Neuron (in vitro differentiated cells): ENCODE results near the gene MACROD1.

Source experiments
- H2AFZ ChIP-seq: one replicate; pipeline ENCODE4 v1.6.1; 2013; ENCODE audit warnings: low read depth, mild to moderate bottlenecking, inconsistent platforms, low read length, moderate library complexity
- H3K27me3 ChIP-seq: one replicate; pipeline ENCODE4 v1.6.1; 2013; ENCODE audit warnings: low read length; ENCODE audit not compliant: insufficient read depth
- H3K36me3 ChIP-seq: one replicate; pipeline ENCODE4 v1.6.1; 2013; ENCODE audit warnings: low read length; ENCODE audit not compliant: insufficient read depth
- H3K4me1 ChIP-seq: one replicate; pipeline ENCODE4 v1.6.1; 2013; ENCODE audit warnings: low read length; ENCODE audit not compliant: insufficient read depth
- H3K4me3 ChIP-seq: 2 replicates; pipeline ENCODE4 v1.5.1; 2013; ENCODE audit warnings: mild to moderate bottlenecking, low read length, moderate library complexity
- H3K9me3 ChIP-seq: one replicate; pipeline ENCODE4 v1.6.1; 2013; ENCODE audit warnings: low read length

Gene MACROD1

GRCh38 chr11:64139049-64139448, 26.9 kb downstream of the MACROD1 start:
- H2AFZ ChIP-seq = no peak overlapping the region

GRCh38 chr11:64138398-64138797, 27.5 kb downstream of the MACROD1 start:
- no peaks in the 10 kb centered on the region for H3K36me3 ChIP-seq
- H3K4me3 ChIP-seq = no peak overlapping the region
- peaks cover 12% of the 10 kb centered on the region for H3K4me1 ChIP-seq
- H2AFZ ChIP-seq = no peak overlapping the region
- H3K27me3 ChIP-seq = no peaks in the 10 kb centered on the region
- no peaks in the 10 kb centered on the region for H3K9me3 ChIP-seq

More at GRCh38 chr11:64139049-64139448, 26.9 kb downstream of the MACROD1 start:
- no peaks in the 10 kb centered on the region for H3K27me3 ChIP-seq
- H3K9me3 ChIP-seq = no peaks in the 10 kb centered on the region
- peaks cover 12% of the 10 kb centered on the region for H3K4me1 ChIP-seq
- H3K36me3 ChIP-seq = no peaks in the 10 kb centered on the region
- H3K4me3 ChIP-seq = no peak overlapping the region

GRCh38 chr11:64136765-64137441, 29.0 kb downstream of the MACROD1 start:
- Histone ChIP-seq H3K36me3 (no peaks in the 10 kb centered on the region), H3K4me1 (peaks cover 17% of the 10 kb centered on the region), H3K27me3 (no peaks in the 10 kb centered on the region), H3K9me3 (no peaks in the 10 kb centered on the region), H3K4me3 (no peak overlapping the region), H2AFZ (no peak overlapping the region)

GRCh38 chr11:64135711-64136110, 30.2 kb downstream of the MACROD1 start:
- no peaks in the 10 kb centered on the region for H3K9me3 ChIP-seq
- no peak overlapping the region for H2AFZ ChIP-seq
- no peak overlapping the region for H3K4me3 ChIP-seq
- H3K4me1 ChIP-seq = peaks cover 19% of the 10 kb centered on the region
- no peaks in the 10 kb centered on the region for H3K27me3 ChIP-seq
- H3K36me3 ChIP-seq = no peaks in the 10 kb centered on the region

- Histone ChIP-seq H3K27me3 (no peaks in the 10 kb centered on the region), H3K36me3 (no peaks in the 10 kb centered on the region), H3K9me3 (no peaks in the 10 kb centered on the region), H3K4me3 (no peak overlapping the region), H2AFZ (no peak overlapping the region), H3K4me1 (peaks cover 19% of the 10 kb centered on the region)
Measured at GRCh38 chr11:64134963-64135362, 30.9 kb downstream of the MACROD1 start.

GRCh38 chr11:64132982-64133705, 32.8 kb downstream of the MACROD1 start:
- H3K4me3 ChIP-seq = no peak overlapping the region
- no peak overlapping the region for H2AFZ ChIP-seq
- no peaks in the 10 kb centered on the region for H3K36me3 ChIP-seq
- H3K4me1 ChIP-seq = peaks cover 19% of the 10 kb centered on the region
- no peaks in the 10 kb centered on the region for H3K27me3 ChIP-seq
- no peaks in the 10 kb centered on the region for H3K9me3 ChIP-seq

- Histone ChIP-seq H2AFZ (no peak overlapping the region), H3K4me3 (no peak overlapping the region), H3K27me3 (no peaks in the 10 kb centered on the region), H3K36me3 (no peaks in the 10 kb centered on the region), H3K9me3 (no peaks in the 10 kb centered on the region), H3K4me1 (peaks cover 18% of the 10 kb centered on the region)
Measured at GRCh38 chr11:64132191-64132771, 33.6 kb downstream of the MACROD1 start.

- Histone ChIP-seq H3K4me3 (no peak overlapping the region), H3K36me3 (no peaks in the 10 kb centered on the region), H3K4me1 (peaks cover 13% of the 10 kb centered on the region), H3K27me3 (no peaks in the 10 kb centered on the region), H3K9me3 (no peaks in the 10 kb centered on the region), H2AFZ (no peak overlapping the region)
Measured at GRCh38 chr11:64131683-64132190, 34.2 kb downstream of the MACROD1 start.

- Histone ChIP-seq H2AFZ (no peak overlapping the region), H3K9me3 (no peaks in the 10 kb centered on the region), H3K4me3 (no peak overlapping the region), H3K27me3 (no peaks in the 10 kb centered on the region), H3K4me1 (peaks cover 7% of the 10 kb centered on the region), H3K36me3 (no peaks in the 10 kb centered on the region)
Measured at GRCh38 chr11:64130618-64131017, 35.3 kb downstream of the MACROD1 start.

GRCh38 chr11:64129403-64129802, 36.5 kb downstream of the MACROD1 start:
- H3K4me1 ChIP-seq = peaks cover 7% of the 10 kb centered on the region
- no peak overlapping the region for H3K4me3 ChIP-seq
- no peak overlapping the region for H2AFZ ChIP-seq
- H3K36me3 ChIP-seq = no peaks in the 10 kb centered on the region
- no peaks in the 10 kb centered on the region for H3K9me3 ChIP-seq
- no peaks in the 10 kb centered on the region for H3K27me3 ChIP-seq

GRCh38 chr11:64128255-64129006, 37.5 kb downstream of the MACROD1 start:
- Histone ChIP-seq H3K4me1 (peaks cover 7% of the 10 kb centered on the region), H3K27me3 (no peaks in the 10 kb centered on the region), H3K9me3 (no peaks in the 10 kb centered on the region), H3K36me3 (no peaks in the 10 kb centered on the region), H2AFZ (no peak overlapping the region), H3K4me3 (no peak overlapping the region)

GRCh38 chr11:64127267-64128072, 38.4 kb downstream of the MACROD1 start:
- H3K27me3 ChIP-seq = no peaks in the 10 kb centered on the region
- no peaks in the 10 kb centered on the region for H3K9me3 ChIP-seq
- no peaks in the 10 kb centered on the region for H3K36me3 ChIP-seq
- H2AFZ ChIP-seq = no peak overlapping the region
- H3K4me1 ChIP-seq = peaks cover 11% of the 10 kb centered on the region
- H3K4me3 ChIP-seq = no peak overlapping the region
